GM23338 (cell line): ENCODE results near the gene ZNF692. TPM values are rescaled to one million over a fixed set of nuclear protein-coding genes. Genes with fewer than 3 reads are reported as not detected.

Experiments used
- ATAC-seq: fragments of 200-7000 bp; cut with Tn5 transposase; 3 replicates; pipeline ENCODE4 v1.9.1; 2020
- DNase-seq: peaks from one replicate; pipeline ENCODE4 v3.0.0-alpha.2; 2015; ENCODE audit warnings: low spot score
- H2AFZ ChIP-seq: fragments of 200-600 bp; sonication (generic); 2 replicates; pipeline ENCODE4 v1.8.0; 2016; ENCODE audit warnings: antibody characterized with exemption, mild to moderate bottlenecking, moderate library complexity
- H3F3A ChIP-seq: fragments of 200-600 bp; sonication (generic); replicated peaks from 2 replicates; pipeline ENCODE4 v1.8.0; 2017; ENCODE audit warnings: antibody characterized with exemption, mixed run types, low read depth
- H3K27ac ChIP-seq: fragments of 200-600 bp; sonication (generic); 2 replicates; pipeline ENCODE4 v1.6.1; 2016; ENCODE audit warnings: low read depth
- H3K27me3 ChIP-seq: fragments of 200-600 bp; sonication (generic); 2 replicates; pipeline ENCODE4 v1.8.0; 2016; ENCODE audit warnings: mild to moderate bottlenecking, mixed run types, moderate library complexity; ENCODE audit not compliant: insufficient read depth
- H3K36me3 ChIP-seq: fragments of 200-600 bp; sonication (generic); 2 replicates; pipeline ENCODE4 v1.8.0; 2016; ENCODE audit warnings: mild to moderate bottlenecking; ENCODE audit not compliant: insufficient read depth
- H3K4me1 ChIP-seq: fragments of 200-600 bp; sonication (generic); 2 replicates; pipeline ENCODE4 v1.8.0; 2016; ENCODE audit warnings: mild to moderate bottlenecking, moderate library complexity; ENCODE audit not compliant: insufficient read depth
- H3K4me2 ChIP-seq: fragments of 200-600 bp; sonication (generic); 2 replicates; pipeline ENCODE4 v1.7.1; 2017; ENCODE audit warnings: mixed run types
- H3K4me3 ChIP-seq: fragments of 200-600 bp; sonication (generic); 2 replicates; pipeline ENCODE4 v1.6.1; 2016; ENCODE audit warnings: mixed run types
- H3K79me2 ChIP-seq: fragments of 200-600 bp; sonication (generic); replicated peaks from 2 replicates; pipeline ENCODE4 v1.8.0; 2017; ENCODE audit warnings: mild to moderate bottlenecking; ENCODE audit not compliant: insufficient read depth
- H3K9me2 ChIP-seq: fragments of 200-600 bp; sonication (generic); 2 replicates; pipeline ENCODE4 v1.8.0; 2017; ENCODE audit not compliant: insufficient read depth
- H4K20me1 ChIP-seq: fragments of 200-600 bp; sonication (generic); replicated peaks from 2 replicates; pipeline ENCODE4 v1.8.0; 2017; ENCODE audit warnings: mild to moderate bottlenecking; ENCODE audit not compliant: insufficient read depth
- H3K27ac Mint-ChIP-seq: 2 replicates; pipeline ENCODE4 v1.8.0; 2020; ENCODE audit warnings: inconsistent platforms, mild to moderate bottlenecking, moderate library complexity, mixed read lengths
- H3K27me3 Mint-ChIP-seq: 3 replicates; pipeline ENCODE4 v1.8.0; 2022; ENCODE audit warnings: low read depth, mild to moderate bottlenecking, moderate library complexity, mixed read lengths, inconsistent platforms; ENCODE audit not compliant: insufficient read depth, poor library complexity
- H3K36me3 Mint-ChIP-seq: 3 replicates; pipeline ENCODE4 v1.8.0; 2021; ENCODE audit warnings: low read depth, mild to moderate bottlenecking, inconsistent platforms, moderate library complexity, mixed read lengths
- H3K4me1 Mint-ChIP-seq: 3 replicates; pipeline ENCODE4 v1.8.0; 2020; ENCODE audit warnings: mild to moderate bottlenecking, inconsistent platforms, mixed read lengths
- H3K4me3 Mint-ChIP-seq: 3 replicates; pipeline ENCODE4 v1.8.0; 2021; ENCODE audit warnings: moderate library complexity, mild to moderate bottlenecking, inconsistent platforms, mixed read lengths
- H3K9me3 Mint-ChIP-seq: 3 replicates; pipeline ENCODE4 v1.8.0; 2020; ENCODE audit warnings: moderate library complexity, mild to moderate bottlenecking, inconsistent platforms, mixed read lengths
- CREB1 ChIP-seq: fragments of 250-450 bp; sonication (Bioruptor Pico); IDR thresholded peaks from 2 replicates; pipeline ENCODE4 v1.5.0; 2020; ENCODE audit warnings: low read depth, mild to moderate bottlenecking, moderate library complexity
- CTCF ChIP-seq, 2 experiments: fragments of 200-600 bp in 1 of 2; sonication (generic) in 1 of 2; conservative IDR thresholded peaks; 2 replicates each; pipeline versions ENCODE4 v1.5.1 to v1.6.1; 2016 to 2017; ENCODE audit warnings: antibody characterized with exemption in 2 of 2, low read depth in 2 of 2, mild to moderate bottlenecking in 2 of 2, moderate library complexity in 1 of 2
- EZH2phosphoT487 ChIP-seq: fragments of 200-600 bp; sonication (generic); IDR thresholded peaks from one replicate; pipeline ENCODE4 v1.8.1; 2018; ENCODE audit warnings: antibody characterized with exemption; ENCODE audit not compliant: unreplicated experiment
- JUNB ChIP-seq: IDR thresholded peaks from one replicate; pipeline ENCODE4 v1.6.1; 2016; ENCODE audit warnings: antibody characterized with exemption; ENCODE audit not compliant: unreplicated experiment
- NANOG ChIP-seq: IDR thresholded peaks from 2 replicates; pipeline ENCODE4 v1.6.1; 2016; ENCODE audit warnings: antibody characterized with exemption, borderline replicate concordance
- POLR2AphosphoS5 ChIP-seq: IDR thresholded peaks from 2 replicates; pipeline ENCODE4 v1.6.1; 2016; ENCODE audit warnings: antibody characterized with exemption, low read depth
- REST ChIP-seq: IDR thresholded peaks from one replicate; pipeline ENCODE4 v1.6.1; 2018; ENCODE audit warnings: antibody characterized with exemption; ENCODE audit not compliant: unreplicated experiment
- STAT1 ChIP-seq: IDR thresholded peaks from one replicate; pipeline ENCODE4 v1.6.1; 2016; ENCODE audit warnings: antibody characterized with exemption; ENCODE audit not compliant: unreplicated experiment
- ZNF114 ChIP-seq: fragments of 250-450 bp; sonication (Bioruptor Pico); IDR thresholded peaks from 2 replicates; pipeline ENCODE4 v1.5.0; 2020; ENCODE audit warnings: mild to moderate bottlenecking, moderate library complexity
- ZNF331 ChIP-seq: fragments of 250-450 bp; sonication (Bioruptor Pico); IDR thresholded peaks from 2 replicates; pipeline ENCODE4 v1.5.0; 2020; ENCODE audit warnings: low read depth, mild to moderate bottlenecking, moderate library complexity
- polyA plus RNA-seq: library from polyadenylated mRNA; unstranded; fragments of >200 nt; fragmentation: Nextera tagmentation; extraction: Ambion mirVana; gene quantifications from 2 replicates; pipeline ENCODE4 v1.2.1, GENCODE V29; 2016
- total RNA-seq: library from RNA; depleted of rRNA; stranded (reverse); fragments of >200 nt; shearing (Covaris generic); gene quantifications from 2 replicates; pipeline ENCODE4 v1.2.3, GENCODE V29; 2014

Gene ZNF692
- total and polyA plus RNA-seq, 2 experiments from 2014 or later: 41.2 to 57.1 TPM

DNA sequence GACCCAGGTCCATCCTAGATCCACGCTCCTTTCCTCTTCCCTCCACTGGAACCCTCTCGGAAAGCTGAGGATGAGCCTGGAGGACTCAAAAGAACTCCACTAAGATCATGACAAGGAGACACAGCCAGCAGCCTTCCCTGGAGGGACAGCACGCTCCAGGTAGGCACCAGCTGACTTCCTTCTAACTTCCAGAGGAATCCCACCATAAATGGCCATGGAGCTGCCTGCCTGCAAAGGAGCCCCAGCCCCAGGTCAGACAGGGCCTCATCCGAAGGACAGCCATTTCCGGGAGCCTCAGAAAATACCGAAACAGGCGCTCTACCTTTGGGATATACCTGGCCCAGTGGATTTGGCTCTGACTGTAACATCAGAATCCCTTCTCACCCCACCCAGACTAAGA is 37.2 kb downstream of the ZNF692 start (continued):
- TF ChIP-seq REST (no peak), STAT1 (no peak)

- Mint-ChIP-seq H3K36me3 (peaks cover 45% of the 10 kb centered on the region), H3K9me3 (no peaks in the 10 kb centered on the region), H3K27me3 (peaks cover 8% of the 10 kb centered on the region), H3K4me1 (peaks cover 36% of the 10 kb centered on the region), H3K27ac (no peak overlapping the region), H3K4me3 (no peak overlapping the region)
- H3F3A ChIP-seq: no peaks in the 10 kb centered on the region
- no peaks in the 10 kb centered on the region for H3K27me3 ChIP-seq
- ATAC-seq: no peak
- H3K9me2 ChIP-seq: no peaks in the 10 kb centered on the region
- peaks cover 7% of the 10 kb centered on the region; the same call in 1 of the 2 replicates for H3K4me1 ChIP-seq
- no peak overlapping the region for H3K27ac ChIP-seq
- H4K20me1 ChIP-seq: peaks cover 8% of the 10 kb centered on the region; the same call in 1 of the 2 replicates
- H3K4me2 ChIP-seq: no peak overlapping the region
- H3K79me2 ChIP-seq: peaks cover 57% of the 10 kb centered on the region
- DNase-seq: no peak
- no peak overlapping the region for H2AFZ ChIP-seq
- H3K36me3 ChIP-seq: no peaks in the 10 kb centered on the region
- no peak overlapping the region for H3K4me3 ChIP-seq
- TF ChIP-seq JUNB (no peak), EZH2phosphoT487 (no peak), CTCF (conservative IDR thresholded peaks at IDR 0.05; ENCODE audit: low read depth in 2 of 2) (no peak), NANOG (no peak), POLR2AphosphoS5 (no peak), ZNF331 (CRISPR knock-in tag) (no peak), CREB1 (no peak), REST (no peak), STAT1 (no peak), ZNF114 (no peak)
These were observed 37.8 kb downstream of the ZNF692 start for GRCh38 chr1:248821101-248821500.
